Calu3 (cell line): ENCODE data around the gene THOC6. TPM values are rescaled to one million over a fixed set of nuclear protein-coding genes. Genes with fewer than 3 reads are reported as not detected.

Experiments used
- Bru-seq: library from RNA; stranded (reverse); fragments of 400-500 nt; gene quantifications from one replicate; lab custom pipeline; 2021; lab: Mats Ljungman, UMichigan
- BruChase-seq, 2 experiments: library from RNA; stranded (reverse); fragments of 400-500 nt; gene quantifications; one replicate each; lab custom pipeline; 2021; lab: Mats Ljungman, UMichigan
- BruUV-seq: library from RNA; stranded (reverse); fragments of 400-500 nt; replicated peaks from 2 replicates; lab custom pipeline; 2021; lab: Mats Ljungman, UMichigan
- CTCF ChIA-PET: fragments of 300-600 bp; sonication (Branson Sonifier 250); formaldehyde crosslinking; loops from one replicate; lab custom pipeline; 2022; ENCODE audit warnings: antibody characterized with exemption; lab: Charles Lee
- DNase-seq: peaks from one replicate; pipeline ENCODE4 v3.0.0; 2022
- H3K27ac Mint-ChIP-seq: one replicate; pipeline ENCODE4 v1.8.0; 2022; ENCODE audit warnings: mixed read lengths; ENCODE audit not compliant: unreplicated experiment
- H3K27me3 Mint-ChIP-seq: one replicate; pipeline ENCODE4 v1.8.0; 2022; ENCODE audit warnings: mixed read lengths; ENCODE audit not compliant: unreplicated experiment
- H3K36me3 Mint-ChIP-seq: one replicate; pipeline ENCODE4 v1.8.0; 2022; ENCODE audit warnings: mild to moderate bottlenecking, moderate library complexity, mixed read lengths; ENCODE audit not compliant: insufficient read depth, unreplicated experiment
- H3K4me1 Mint-ChIP-seq: one replicate; pipeline ENCODE4 v1.8.0; 2022; ENCODE audit warnings: mild to moderate bottlenecking, low read depth, mixed read lengths; ENCODE audit not compliant: unreplicated experiment
- H3K4me3 Mint-ChIP-seq: one replicate; pipeline ENCODE4 v1.8.0; 2022; ENCODE audit warnings: mild to moderate bottlenecking, low read depth, moderate library complexity, mixed read lengths; ENCODE audit not compliant: unreplicated experiment
- H3K9me3 Mint-ChIP-seq: one replicate; pipeline ENCODE4 v1.8.0; 2022; ENCODE audit warnings: low read depth, mixed read lengths; ENCODE audit not compliant: unreplicated experiment
- CTCF ChIP-seq: fragments of 200-600 bp; IDR thresholded peaks from one replicate; pipeline ENCODE4 v1.8.0; 2022; ENCODE audit warnings: antibody characterized with exemption; ENCODE audit not compliant: unreplicated experiment
- intact Hi-C: fragments of 100-400 bp; cut with micrococcal nuclease; formaldehyde crosslinking; loops from one replicate; pipeline ENCODE4 v1.10.0; 2022; ENCODE audit not compliant: unreplicated experiment
- long read RNA-seq: library from polyadenylated mRNA; stranded (forward); transcript quantifications from one replicate; pipeline ENCODE4 v2.0.0, GENCODE V29; 2022
- total RNA-seq: library from RNA; stranded (reverse); gene quantifications from 2 replicates; pipeline ENCODE4 v1.2.3, GENCODE V29; 2022

The THOC6 gene
- total RNA-seq (50.8 and 54.4 TPM in 2 replicates), Bru-seq, nascent RNA (percentile 73 among the genes with signal in this experiment), BruChase-seq, experiment 1, labeled RNA remaining after a 6-hour chase (percentile 95 among the genes with signal in this experiment), BruChase-seq, experiment 2, labeled RNA remaining after a 2-hour chase (percentile 93 among the genes with signal in this experiment)
- long read RNA-seq, transcript THOC6-202 (13 exons, 1,419 nt): major isoform, 68 of 85 reads
- long read RNA-seq, partial matches to known transcripts: 5 of 85 reads
- long read RNA-seq, other reads (novel, unspliced or antisense): 12 of 85 reads

GRCh38 chr16:3023669-3024478 is at the start of gene THOC6, which contains the start of gene HCFC1R1:
Gene THOC6 (plus strand): TSS chr16:3024035. CDS start chr16:3024327, 292 bp downstream.
Gene HCFC1R1 (minus strand): TSS chr16:3023942. CDS start chr16:3023941, 1 bp downstream.
- Mint-ChIP-seq H3K27ac (peak within 1 kb of the TSS; percentile 89), H3K4me1 (peaks cover 30% of the 10 kb centered on the region), H3K4me3 (peak within 1 kb of the TSS; percentile 80), H3K36me3 (peaks cover 93% of the 10 kb centered on the region), H3K9me3 (no peaks in the 10 kb centered on the region), H3K27me3 (no peaks in the 10 kb centered on the region)
- no TSS peak for BruUV-seq
- peak; percentile 97 for DNase-seq
- intact Hi-C loops: no loop called here
- CTCF ChIA-PET: interaction anchor here (0.6 to 7.8 kb wide), 4 partner anchors 7 to 1269 kb away, joined by 3 to 126 read pairs (median 22); no protein-coding TSS in a partner anchor
- no peak for TF ChIP-seq CTCF

- Mint-ChIP-seq H3K9me3 (no peaks in the 10 kb centered on the region), H3K4me3 (no peak overlapping the region), H3K27me3 (no peaks in the 10 kb centered on the region), H3K4me1 (peaks cover 40% of the 10 kb centered on the region), H3K27ac (no peak overlapping the region), H3K36me3 (peaks cover 57% of the 10 kb centered on the region)
- intact Hi-C loops: no loop called here
- no peak for DNase-seq
- no peak for TF ChIP-seq CTCF
- no TSS peak for BruUV-seq
- CTCF ChIA-PET: no interaction called here
Measured at GRCh38 chr16:2974319-2975056, 49.3 kb upstream of the THOC6 start.

GRCh38 chr16:2975161-2975795 is 48.6 kb upstream of the THOC6 start:
- no peak for TF ChIP-seq CTCF
- Mint-ChIP-seq H3K27ac (no peak overlapping the region), H3K27me3 (no peaks in the 10 kb centered on the region), H3K9me3 (no peaks in the 10 kb centered on the region), H3K36me3 (peaks cover 57% of the 10 kb centered on the region), H3K4me3 (no peak overlapping the region), H3K4me1 (peaks cover 40% of the 10 kb centered on the region)
- no TSS peak for BruUV-seq
- DNase-seq: no peak
- CTCF ChIA-PET: interaction anchor here (0.7 kb wide), 1 partner anchor 8 kb away, joined by 4 read pairs; no protein-coding TSS in a partner anchor
- intact Hi-C loops: no loop called here
